ENCODE data around the gene SLC6A6. TPM values are rescaled to one million over a fixed set of nuclear protein-coding genes. Genes with fewer than 3 reads are reported as not detected.

Gene SLC6A6
- total RNA-seq, 4 donors from 2014 or later: 15.0 to 36.2 (median 23.7) TPM

DNA sequence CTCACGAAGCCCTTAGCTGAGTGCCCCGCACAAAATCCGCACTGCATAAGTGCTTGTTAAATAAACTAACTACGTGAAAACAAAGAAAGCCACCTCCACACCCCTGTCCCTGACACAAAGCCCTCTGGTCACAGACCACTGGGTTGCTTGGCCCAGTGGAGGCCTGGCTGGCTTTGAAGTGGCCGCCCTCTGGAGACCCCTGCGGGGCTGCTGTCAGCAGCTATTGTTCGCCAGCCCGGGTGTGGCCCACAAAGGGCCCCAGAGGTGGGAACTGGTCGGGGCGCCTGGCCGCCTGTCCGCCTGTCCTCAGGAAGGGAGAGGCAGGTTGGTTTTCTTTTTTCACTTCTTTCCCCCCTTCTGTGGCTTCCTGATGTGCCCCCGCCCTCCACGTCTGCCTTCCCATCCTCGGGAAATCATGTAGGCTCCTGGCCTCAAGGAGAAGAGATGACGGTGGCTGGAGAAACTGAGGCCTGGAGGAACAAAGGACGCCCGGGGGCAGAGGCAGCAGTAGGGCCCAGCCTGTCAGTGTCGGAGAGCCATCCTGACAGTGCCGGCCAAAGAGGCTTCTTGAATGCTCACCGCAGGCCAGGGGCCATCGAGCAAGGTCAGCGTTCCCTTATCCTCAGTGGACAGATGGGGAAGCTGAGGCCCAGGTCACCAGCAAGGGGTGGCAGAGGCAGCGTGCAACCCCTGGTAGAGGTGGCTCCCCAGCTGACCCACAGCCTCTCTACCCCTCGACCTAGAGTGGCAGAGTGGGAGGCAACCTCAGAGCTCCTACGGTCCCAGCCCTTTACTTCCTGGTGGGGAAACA lies 61.1 kb downstream of the SLC6A6 start:
- Histone ChIP-seq H3K4me3 (no peak overlapping the region), H3K36me3 (peaks cover 10 to 53% (median 48%) of the 10 kb centered on the region in 4 donors), H3K27me3 (no peaks in the 10 kb centered on the region), H3K27ac (replicated peaks in 1 of 4) (no peak overlapping the region), H3K4me1 (peaks cover 21 to 28% (median 23%) of the 10 kb centered on the region in 4 donors), H3K9me3 (no peaks in the 10 kb centered on the region)
- TF ChIP-seq CTCF (IDR thresholded peaks at IDR 0.05) (no peak), EP300 (IDR thresholded peaks at IDR 0.05) (no peak), POLR2AphosphoS5 (IDR thresholded peaks at IDR 0.05) (no peak), POLR2A (IDR thresholded peaks at IDR 0.05; ENCODE audit: low read depth) (no peak)
- no peak for DNase-seq (ENCODE audit: extremely low spot score)
- intact Hi-C loops (cut with DNase I): no loop called here
- WGBS: 89% methylated on average over 17 of the region's 26 CpGs

GRCh38 chr3:14464141-14464465 lies 61.7 kb downstream of the SLC6A6 start:
- intact Hi-C loops (cut with DNase I): no loop called here
- Histone ChIP-seq H3K27ac (replicated peaks in 1 of 4) (no peak overlapping the region), H3K4me1 (peaks cover 21 to 26% (median 23%) of the 10 kb centered on the region in 4 donors), H3K27me3 (no peaks in the 10 kb centered on the region), H3K4me3 (no peak overlapping the region), H3K36me3 (peaks cover 10 to 59% (median 50%) of the 10 kb centered on the region in 4 donors), H3K9me3 (no peaks in the 10 kb centered on the region)
- TF ChIP-seq POLR2AphosphoS5 (IDR thresholded peaks at IDR 0.05) (no peak), EP300 (IDR thresholded peaks at IDR 0.05) (no peak), CTCF (IDR thresholded peaks at IDR 0.05) (no peak), POLR2A (IDR thresholded peaks at IDR 0.05; ENCODE audit: low read depth) (no peak)
- no peak for DNase-seq (ENCODE audit: extremely low spot score)
- WGBS: 100% methylated on average over 2 of the region's 5 CpGs

DNA sequence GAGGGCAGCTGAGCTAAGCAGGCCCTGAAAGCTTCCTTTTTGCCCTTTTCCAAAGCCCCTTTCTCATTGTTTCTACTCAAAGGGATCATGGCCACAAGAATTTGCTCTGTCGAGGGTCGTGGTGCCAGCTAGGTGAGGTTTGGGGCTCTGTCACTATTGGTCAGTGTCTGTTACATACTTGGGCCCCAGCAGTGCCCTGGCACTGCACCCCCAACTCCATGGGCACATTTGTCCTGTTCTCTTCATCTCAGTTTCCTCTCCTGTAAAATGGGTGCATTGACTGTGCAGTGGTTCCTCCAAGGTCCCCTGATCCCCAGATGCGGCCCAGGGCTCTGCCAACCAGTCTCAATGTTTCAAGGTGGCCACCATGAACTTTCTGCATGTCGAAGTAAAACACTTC lies 62.1 kb downstream of the SLC6A6 start:
- peaks cover 10 to 61% (median 52%) of the 10 kb centered on the region in 4 donors for H3K36me3 ChIP-seq
- intact Hi-C loops (cut with DNase I): no loop called here
- no peaks in the 10 kb centered on the region for H3K9me3 ChIP-seq
- no peaks in the 10 kb centered on the region for H3K27me3 ChIP-seq
- no peak for DNase-seq (ENCODE audit: extremely low spot score)
- no peak overlapping the region for H3K27ac ChIP-seq (replicated peaks in 1 of 4)
- H3K4me1 ChIP-seq: peaks cover 21 to 24% (median 22%) of the 10 kb centered on the region in 4 donors
- no peak for TF ChIP-seq POLR2AphosphoS5 (IDR thresholded peaks at IDR 0.05)
- no peak for TF ChIP-seq POLR2A (IDR thresholded peaks at IDR 0.05; ENCODE audit: low read depth)
- TF ChIP-seq CTCF (IDR thresholded peaks at IDR 0.05): no peak
- no peak for TF ChIP-seq EP300 (IDR thresholded peaks at IDR 0.05)
- H3K4me3 ChIP-seq: no peak overlapping the region
- 95% methylated on average over 4 of the region's 4 CpGs for WGBS

- intact Hi-C loops (cut with DNase I): loop anchor here (5.0 kb wide), 2 partner anchors 63 to 568 kb away; partner anchors contain the start of gene SLC6A6
- H3K4me3 ChIP-seq: no peak overlapping the region
- H3K27me3 ChIP-seq: no peaks in the 10 kb centered on the region
- H3K9me3 ChIP-seq: no peaks in the 10 kb centered on the region
- DNase-seq (ENCODE audit: extremely low spot score): no peak
- peaks cover 10 to 69% (median 57%) of the 10 kb centered on the region in 4 donors for H3K36me3 ChIP-seq
- peaks cover 15 to 19% (median 18%) of the 10 kb centered on the region in 4 donors for H3K4me1 ChIP-seq
- TF ChIP-seq CTCF (IDR thresholded peaks at IDR 0.05) (no peak), POLR2A (IDR thresholded peaks at IDR 0.05; ENCODE audit: low read depth) (no peak), POLR2AphosphoS5 (IDR thresholded peaks at IDR 0.05) (no peak), EP300 (IDR thresholded peaks at IDR 0.05) (no peak)
- 95% methylated on average over 3 of the region's 3 CpGs for WGBS
- no peak overlapping the region for H3K27ac ChIP-seq (replicated peaks in 1 of 4)
These were observed 63.0 kb downstream of the SLC6A6 start for GRCh38 chr3:14465425-14465824.
